Measurements from ENCODE around the gene PAX5. TPM values are rescaled to one million over a fixed set of nuclear protein-coding genes. Genes with fewer than 3 reads are reported as not detected.
"Not testable (repeated sequence)": the region's sequence is repeated elsewhere in the genome, so short reads cannot be mapped to it uniquely, and the experiment has no call there.

Gene PAX5
- total RNA-seq, 1 donor from 2014 or later: 0.18 TPM

- no peak for TF ChIP-seq CTCF (IDR thresholded peaks at IDR 0.05)
- Histone ChIP-seq H3K9me3 (no peaks in the 10 kb centered on the region), H3K27ac (no peak overlapping the region), H3K4me1 (no peaks in the 10 kb centered on the region), H3K36me3 (no peaks in the 10 kb centered on the region), H3K4me3 (no peak overlapping the region), H3K27me3 (ENCODE audit: low read depth) (peaks cover 4% of the 10 kb centered on the region)
- no peak for ATAC-seq
- intact Hi-C loops (cut with DNase I): no loop called here
- no peak for DNase-seq
These were observed 162.5 kb downstream of the PAX5 start for GRCh38 chr9:36871606-36872005.

- ATAC-seq: no peak
- no peak for TF ChIP-seq CTCF (IDR thresholded peaks at IDR 0.05)
- DNase-seq: no peak
- no peaks in the 10 kb centered on the region for H3K36me3 ChIP-seq
- no peaks in the 10 kb centered on the region for H3K9me3 ChIP-seq
- peaks cover 4% of the 10 kb centered on the region for H3K27me3 ChIP-seq (ENCODE audit: low read depth)
- no peaks in the 10 kb centered on the region for H3K4me1 ChIP-seq
- intact Hi-C loops (cut with DNase I): no loop called here
- H3K4me3 ChIP-seq: no peak overlapping the region
- no peak overlapping the region for H3K27ac ChIP-seq
These were observed 163.1 kb downstream of the PAX5 start for GRCh38 chr9:36870960-36871359.

- H3K27me3 ChIP-seq (ENCODE audit: low read depth); H3K9me3 ChIP-seq; intact Hi-C loops (cut with DNase I); ATAC-seq; H3K4me3 ChIP-seq; H3K36me3 ChIP-seq; H3K27ac ChIP-seq; H3K4me1 ChIP-seq; DNase-seq: not testable (repeated sequence)
These were observed 164.5 kb downstream of the PAX5 start for GRCh38 chr9:36869605-36870004.

- Histone ChIP-seq H3K27ac (no peak overlapping the region), H3K4me1 (no peaks in the 10 kb centered on the region), H3K9me3 (no peaks in the 10 kb centered on the region), H3K36me3 (no peaks in the 10 kb centered on the region), H3K4me3 (no peak overlapping the region), H3K27me3 (ENCODE audit: low read depth) (peaks cover 4% of the 10 kb centered on the region)
- no peak for TF ChIP-seq CTCF (IDR thresholded peaks at IDR 0.05)
- ATAC-seq (no peak), DNase-seq (no peak)
- intact Hi-C loops (cut with DNase I): no loop called here
These were observed 165.3 kb downstream of the PAX5 start for GRCh38 chr9:36868586-36869282.

GRCh38 chr9:36867672-36868471 lies 166.2 kb downstream of the PAX5 start:
- ATAC-seq (peak; percentile 45 to 63), DNase-seq (no peak)
- Histone ChIP-seq H3K4me3 (no peak overlapping the region), H3K27me3 (ENCODE audit: low read depth) (peaks cover 4% of the 10 kb centered on the region), H3K9me3 (no peaks in the 10 kb centered on the region), H3K4me1 (no peaks in the 10 kb centered on the region), H3K36me3 (no peaks in the 10 kb centered on the region), H3K27ac (no peak overlapping the region)
- intact Hi-C loops (cut with DNase I): no loop called here
- no peak for TF ChIP-seq CTCF (IDR thresholded peaks at IDR 0.05)

- no peaks in the 10 kb centered on the region for H3K9me3 ChIP-seq
- no peak overlapping the region for H3K27ac ChIP-seq
- H3K36me3 ChIP-seq: no peaks in the 10 kb centered on the region
- no peak for DNase-seq
- H3K4me3 ChIP-seq: no peak overlapping the region
- intact Hi-C loops (cut with DNase I): no loop called here
- no peaks in the 10 kb centered on the region for H3K4me1 ChIP-seq
- ATAC-seq: no peak
- H3K27me3 ChIP-seq (ENCODE audit: low read depth): peaks cover 4% of the 10 kb centered on the region
- no peak for TF ChIP-seq CTCF (IDR thresholded peaks at IDR 0.05)
These were observed 166.8 kb downstream of the PAX5 start for GRCh38 chr9:36867241-36867640.

All from lower lobe of right lung (tissue), 2 donors.